ENCODE results near the gene PPP2R2B. TPM values are rescaled to one million over a fixed set of nuclear protein-coding genes. Genes with fewer than 3 reads are reported as not detected.

Gene PPP2R2B
- total and polyA plus RNA-seq, 2 of the 4 experiments (the other 2 are of a cell fraction), result not detected

- no CpG with 5 or more reads among the region's 4 CpGs for WGBS, 2 experiments (ENCODE audit: extremely low coverage in 2 of 2, insufficient read length in 1 of 2)
- H3K9me1 ChIP-seq (ENCODE audit: insufficient read depth, low read length), result no peaks in the 10 kb centered on the region; the same call in 1 of the 2 replicates
Observed at GRCh38 chr5:146539973-146540372, 338.6 kb downstream of the PPP2R2B start.

More at GRCh38 chr5:146539973-146540372, 338.6 kb downstream of the PPP2R2B start:
- Histone ChIP-seq H4K20me1 (ENCODE audit: insufficient read depth, low read length) (no peaks in the 10 kb centered on the region), H3K56ac (ENCODE audit: extremely low read depth, insufficient read depth, low read length) (no peak overlapping the region), H3K4me1 (ENCODE audit: control insufficient read depth, insufficient read depth, low read length) (no peaks in the 10 kb centered on the region), H3K27me3 (ENCODE audit: control insufficient read depth, insufficient read depth, low read length) (peaks cover 7% of the 10 kb centered on the region), H4K91ac (ENCODE audit: insufficient read depth, low read depth, low read length) (no peak overlapping the region), H2AK9ac (replicated peaks; ENCODE audit: low read depth, low read length, poor library complexity) (no peak overlapping the region), H3K4me3 (ENCODE audit: insufficient read depth, low read depth, low read length) (no peak overlapping the region), H3K4me2 (ENCODE audit: low read depth, low read length) (no peak overlapping the region), H4K8ac (ENCODE audit: low read depth in 2 of 2, low read length in 2 of 2) (no peak overlapping the region), H2AK5ac (ENCODE audit: low read depth, low read length) (no peak overlapping the region), H3K79me1 (ENCODE audit: low read depth in 1 of 2, low read length in 2 of 2) (no peaks in the 10 kb centered on the region), H2BK20ac (ENCODE audit: low read depth, low read length) (no peak overlapping the region), H3K18ac (ENCODE audit: low read depth, low read length) (no peak overlapping the region), H3K36me3 (ENCODE audit: control insufficient read depth, insufficient read depth, low read length) (no peaks in the 10 kb centered on the region), H3K9me3 (ENCODE audit: control insufficient read depth, insufficient read depth, low read length) (no peaks in the 10 kb centered on the region), H2BK120ac (ENCODE audit: low read depth, low read length) (no peak overlapping the region), H2AFZ (replicated peaks; ENCODE audit: low read length, poor library complexity) (no peak overlapping the region), H3K27ac (ENCODE audit: insufficient read depth, low read length) (no peak overlapping the region), H2BK5ac (ENCODE audit: low read depth, low read length, poor library complexity, severe bottlenecking) (no peak overlapping the region), H3K23ac (ENCODE audit: low read depth, low read length) (no peak overlapping the region), H2BK15ac (ENCODE audit: low read depth, low read length) (no peak overlapping the region), H3K4ac (ENCODE audit: low read depth, low read length) (no peak overlapping the region), H4K5ac (ENCODE audit: low read depth, low read length) (no peak overlapping the region), H3K14ac (replicated peaks; ENCODE audit: low read depth, low read length) (no peak overlapping the region), H3K9ac (ENCODE audit: low read depth, low read length) (no peak overlapping the region)
- ATAC-seq (ENCODE audit: low read depth) (no peak), DNase-seq (no peak)
- dilution Hi-C loops (cut with HindIII; ENCODE audit: low sequenced_read_pairs, unreplicated experiment) (loop anchor here (25.0 kb wide), 1 partner anchor 422 kb away; no protein-coding TSS in a partner anchor), intact Hi-C loops (cut with micrococcal nuclease) (loop anchor here (10.0 kb wide), 2 partner anchors 825 to 1035 kb away; no protein-coding TSS in a partner anchor), in situ Hi-C loops (cut with MboI; ENCODE audit: low sequenced_read_pairs) (loop anchor here (5.0 to 25.0 kb wide), 4 partner anchors 427 to 1047 kb away; no protein-coding TSS in a partner anchor)
- TF ChIP-seq CTCF (conservative IDR thresholded peaks at IDR 0.05; ENCODE audit: low read depth, low read length), result no peak
- TF ChIP-seq NFE2L2 (IDR thresholded peaks at IDR 0.05; ENCODE audit: low read depth, low read length), result no peak
- TF ChIP-seq SMC3 (IDR thresholded peaks at IDR 0.05; ENCODE audit: low read depth, low read length), result no peak
- no peak for TF ChIP-seq BHLHE40 (IDR thresholded peaks at IDR 0.05; ENCODE audit: low read depth, low read length)
- TF ChIP-seq POLR2A (IDR thresholded peaks at IDR 0.05; ENCODE audit: low read depth, low read length), result no peak
- no peak for TF ChIP-seq RAD21 (IDR thresholded peaks at IDR 0.05; ENCODE audit: low read length)
- TF ChIP-seq RFX5 (IDR thresholded peaks at IDR 0.05; ENCODE audit: low read depth, low read length), result no peak
- no peak for TF ChIP-seq ELK1 (IDR thresholded peaks at IDR 0.05; ENCODE audit: borderline replicate concordance, low read depth, low read length)
- TF ChIP-seq USF2 (IDR thresholded peaks at IDR 0.05; ENCODE audit: low read depth, low read length), result no peak
- TF ChIP-seq RCOR1 (IDR thresholded peaks at IDR 0.05; ENCODE audit: insufficient replicate concordance, low read length), result no peak
- no TSS peak for BruUV-seq (replicated peaks)
- CTCF ChIA-PET, result interaction anchor here (3.7 kb wide), 1 partner anchor 427 kb away, joined by 17 read pairs; no protein-coding TSS in a partner anchor
- POLR2A ChIA-PET (ENCODE audit: unreplicated experiment), result no interaction called here
